HG02571 (cell line): ENCODE results near the gene MRM1.
"Not testable (repeated sequence)": the region's sequence is repeated elsewhere in the genome, so short reads cannot be mapped to it uniquely, and the experiment has no call there.

Experiments
- ATAC-seq: cut with Tn5 transposase; IDR thresholded peaks from one replicate; pipeline ENCODE4 v1.9.1; 2021; ENCODE audit warnings: mild to moderate bottlenecking, moderate library complexity; ENCODE audit not compliant: unreplicated experiment

MRM1 gene

DNA sequence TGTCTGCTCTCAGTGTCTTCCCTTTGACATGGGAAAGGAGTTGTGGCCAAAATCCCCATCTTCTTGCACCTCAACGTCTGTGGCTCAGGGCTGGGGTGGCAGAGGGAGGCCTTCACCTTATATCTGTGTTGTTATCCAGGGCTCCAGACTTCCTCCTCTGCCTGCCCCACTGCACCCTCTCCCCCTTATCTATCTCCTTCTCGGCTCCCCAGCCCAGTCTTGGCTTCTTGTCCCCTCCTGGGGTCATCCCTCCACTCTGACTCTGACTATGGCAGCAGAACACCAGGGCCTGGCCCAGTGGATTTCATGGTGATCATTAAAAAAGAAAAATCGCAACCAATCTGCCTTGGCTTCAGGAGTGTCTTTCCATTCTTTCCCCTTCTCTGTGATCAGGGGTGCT, 918 bp upstream of the MRM1 start:
- ATAC-seq, result no peak

DNA sequence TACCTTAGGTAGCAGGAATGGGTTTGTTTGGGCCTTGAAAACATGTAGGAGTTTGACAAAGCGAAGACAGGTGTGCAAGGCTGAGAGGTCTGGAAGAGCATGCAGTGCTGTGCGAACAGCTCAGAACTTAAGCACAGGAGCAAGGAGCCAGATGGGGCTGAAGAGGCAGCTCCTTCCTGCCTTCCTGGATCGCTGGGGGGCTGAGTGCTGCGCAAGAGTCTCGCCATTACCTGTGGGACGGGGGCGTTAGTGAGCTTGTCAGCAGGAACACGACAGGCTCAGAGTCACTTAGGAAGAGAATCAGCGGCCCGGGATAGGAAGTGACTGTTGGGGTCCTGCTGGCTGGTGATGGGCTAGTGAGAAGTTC, 464 bp upstream of the MRM1 start:
- ATAC-seq, result peak; percentile 6

DNA sequence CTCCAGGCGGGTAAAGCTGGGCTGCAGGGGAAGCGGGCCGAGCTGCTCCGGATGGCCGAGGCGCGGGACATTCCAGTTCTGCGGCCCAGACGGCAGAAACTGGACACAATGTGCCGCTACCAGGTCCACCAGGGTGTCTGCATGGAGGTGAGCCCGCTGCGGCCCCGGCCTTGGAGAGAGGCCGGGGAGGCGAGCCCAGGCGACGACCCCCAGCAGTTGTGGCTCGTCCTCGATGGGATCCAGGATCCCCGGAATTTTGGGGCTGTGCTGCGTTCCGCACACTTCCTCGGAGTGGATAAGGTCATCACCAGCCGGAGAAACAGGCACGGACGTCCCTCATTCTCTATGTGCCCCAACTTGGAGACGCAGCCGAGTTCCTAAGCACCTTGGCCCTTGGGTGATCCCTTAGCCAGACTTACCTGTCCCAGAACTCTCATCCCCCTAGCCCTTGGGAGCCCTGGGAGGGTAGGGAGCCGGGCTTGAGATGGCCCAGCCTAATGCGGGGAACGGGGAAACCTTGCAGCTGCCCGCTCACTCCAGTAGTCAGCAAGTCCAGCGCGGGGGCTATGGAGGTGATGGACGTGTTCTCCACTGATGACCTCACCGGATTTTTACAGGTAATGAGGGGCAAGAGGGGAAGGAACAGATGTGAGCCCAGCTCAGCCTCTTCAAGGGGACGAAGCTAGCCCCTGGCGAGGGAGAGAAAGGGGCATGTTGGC, 806 bp downstream of the MRM1 start:
- peak; percentile 6 for ATAC-seq

DNA sequence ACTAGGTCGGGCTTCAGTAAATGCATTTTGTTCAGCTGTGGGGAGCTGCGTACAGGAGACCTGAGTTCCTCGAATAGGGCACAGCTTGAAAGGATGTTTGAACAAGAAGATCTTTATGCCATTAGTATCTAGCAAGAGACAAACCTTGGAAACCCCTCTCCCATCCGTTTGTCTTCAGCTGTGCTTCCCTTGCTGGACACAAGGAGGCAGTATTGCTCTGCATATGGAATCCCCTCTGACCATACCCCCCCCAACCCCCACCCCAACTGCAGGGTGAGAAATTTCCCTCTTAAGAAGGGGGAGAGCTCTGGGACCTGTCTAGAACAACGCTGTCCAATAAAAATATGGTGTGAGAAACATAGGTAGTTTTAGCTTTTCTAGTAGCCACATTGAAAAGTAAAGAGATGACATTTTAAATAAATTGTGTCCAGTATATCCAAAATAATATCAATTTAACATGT, 1.6 kb downstream of the MRM1 start:
- ATAC-seq, result no peak

DNA sequence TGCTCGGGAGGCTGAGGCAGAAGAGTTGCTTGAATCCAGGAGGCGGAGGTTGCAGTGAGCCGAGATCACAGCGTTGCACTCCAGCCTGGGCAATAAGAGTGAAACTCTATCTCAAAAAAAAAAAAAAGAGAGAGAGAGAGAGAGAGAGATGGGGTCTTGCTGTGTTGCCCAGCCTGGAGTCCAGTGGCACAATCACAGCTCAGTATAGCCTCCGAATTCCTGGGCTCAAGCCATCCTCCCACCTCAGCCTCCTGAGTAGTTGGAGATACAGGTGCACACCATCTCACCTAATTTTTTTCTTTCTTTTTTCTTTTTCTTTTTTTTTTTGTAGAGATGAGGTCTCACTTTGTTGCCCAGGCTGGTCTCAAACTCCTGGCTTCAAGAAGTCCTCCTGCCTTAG, 3.6 kb downstream of the MRM1 start:
- not testable (repeated sequence) for ATAC-seq

DNA sequence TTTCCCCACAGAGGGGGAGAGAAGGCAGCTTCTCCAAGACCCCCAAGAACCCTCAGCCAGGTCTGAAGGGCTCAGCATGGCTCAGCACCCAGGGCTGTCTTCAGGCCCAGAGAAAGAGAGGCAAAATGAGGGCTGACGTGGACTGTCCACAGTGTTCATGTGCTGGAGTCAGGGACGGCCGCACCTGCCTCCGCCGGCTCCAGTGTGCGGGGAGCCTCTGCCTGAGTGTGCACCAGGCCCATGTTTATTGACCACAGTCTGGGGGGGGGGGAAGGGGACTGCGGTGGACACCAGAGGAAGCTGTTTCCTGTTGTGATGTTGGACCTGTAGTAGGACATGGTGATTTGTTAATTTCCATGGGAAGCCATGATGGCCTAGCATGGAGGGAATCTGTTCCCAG, 6.9 kb downstream of the MRM1 start:
- ATAC-seq, result no peak

DNA sequence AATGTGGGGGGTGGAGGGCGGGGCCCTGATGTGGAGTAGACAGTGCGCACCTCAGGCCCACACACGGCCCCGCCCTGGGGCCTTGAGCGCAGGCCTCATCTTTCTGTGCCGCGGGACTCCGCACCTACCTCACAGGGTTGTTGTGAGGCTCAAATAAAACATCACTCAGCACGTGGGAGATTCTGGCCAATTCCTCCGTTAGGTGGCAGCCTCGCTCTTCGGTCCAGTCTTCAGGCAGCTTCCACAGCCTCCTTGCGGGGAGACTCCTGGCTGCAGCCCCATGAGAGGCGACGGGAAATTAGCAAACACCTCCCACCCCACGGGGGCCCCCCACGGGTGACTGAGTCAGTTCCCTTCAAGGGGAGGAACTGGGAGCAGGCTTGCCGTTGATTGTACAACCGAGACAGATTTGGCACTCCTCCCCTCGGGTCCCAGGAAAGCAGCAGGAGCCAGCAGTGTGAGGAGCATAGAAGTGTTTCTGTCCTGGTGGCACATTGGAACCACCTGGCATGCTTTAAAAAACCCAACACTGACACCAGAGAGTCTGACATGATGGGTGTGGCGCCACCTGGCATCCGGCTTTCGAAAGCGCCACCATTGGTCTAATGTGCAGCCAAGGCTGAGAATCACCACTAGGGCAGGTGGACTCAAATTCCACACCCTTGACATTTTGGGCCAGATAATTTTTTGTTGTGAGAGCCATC, 7.6 kb downstream of the MRM1 start:
- no peak for ATAC-seq

DNA sequence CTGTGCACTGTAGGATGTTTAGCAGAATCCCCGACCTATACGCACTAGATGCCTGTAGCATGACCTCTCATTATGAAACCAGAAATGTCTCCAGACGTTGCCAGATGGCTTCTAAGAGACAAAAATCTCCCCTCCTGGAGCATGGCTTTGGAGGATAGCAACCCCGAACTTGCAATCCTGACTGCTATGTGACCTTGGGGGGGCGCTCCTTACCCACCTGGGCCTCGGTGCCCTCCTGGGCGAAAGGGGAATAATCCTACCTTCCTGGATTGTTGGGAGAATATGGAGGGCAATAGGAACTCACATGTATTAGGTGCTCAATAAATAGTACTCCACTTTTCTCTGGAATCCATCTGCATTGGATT, 8.1 kb downstream of the MRM1 start:
- ATAC-seq, result no peak

DNA sequence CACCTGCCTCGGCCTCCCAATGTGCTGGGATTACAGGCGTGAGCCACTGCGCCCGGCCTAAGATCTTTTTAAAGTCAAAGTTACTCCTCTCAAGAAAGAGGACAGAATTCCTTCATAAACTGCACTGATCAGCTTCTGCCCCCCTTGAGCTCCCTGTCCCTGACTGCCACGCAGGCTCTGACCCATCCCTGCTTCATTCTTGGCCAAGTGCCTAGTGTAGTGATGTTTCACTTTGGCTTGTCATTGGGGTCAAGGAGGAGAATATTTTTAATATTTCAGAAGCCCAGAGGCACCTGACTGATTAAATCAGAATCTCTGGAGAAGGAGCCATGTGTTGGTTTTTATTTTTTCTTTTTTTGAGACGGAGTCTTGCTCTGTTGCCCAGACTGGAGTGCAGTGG, 9.1 kb downstream of the MRM1 start:
- no peak for ATAC-seq

DNA sequence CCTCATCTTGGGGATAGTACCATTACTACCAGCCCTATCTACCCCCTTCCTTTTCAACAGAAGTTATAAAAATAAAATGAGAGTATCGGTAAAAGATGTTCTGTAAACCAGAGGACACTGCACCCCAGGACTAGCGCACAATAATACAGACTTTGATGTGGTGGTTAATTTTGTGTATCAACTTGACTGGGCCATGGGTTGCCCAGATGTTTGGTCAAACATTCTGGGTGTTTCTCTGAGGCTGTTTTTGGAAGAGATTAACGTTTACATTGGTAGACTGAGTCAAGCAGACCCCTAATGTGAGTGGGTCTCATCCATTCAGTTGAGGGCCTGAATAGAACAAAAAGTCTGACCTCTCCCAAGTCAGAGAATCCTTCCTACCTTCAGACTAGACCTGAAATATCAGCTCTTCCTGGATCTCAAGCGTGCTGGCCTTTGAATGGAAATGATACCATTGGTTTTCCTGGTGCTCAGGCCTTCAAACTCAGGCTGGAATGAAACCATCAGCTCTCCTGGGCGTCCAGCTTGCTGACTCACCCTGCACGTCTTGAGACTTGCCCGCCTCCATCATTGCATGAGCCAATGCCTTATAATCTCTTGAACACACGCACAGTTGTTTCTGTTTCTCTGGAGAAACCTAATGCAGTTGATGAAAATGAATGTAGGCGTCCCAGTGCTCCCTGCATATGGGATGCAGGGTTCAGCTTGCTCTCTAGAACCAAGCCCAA, 10.1 kb downstream of the MRM1 start:
- no peak for ATAC-seq

DNA sequence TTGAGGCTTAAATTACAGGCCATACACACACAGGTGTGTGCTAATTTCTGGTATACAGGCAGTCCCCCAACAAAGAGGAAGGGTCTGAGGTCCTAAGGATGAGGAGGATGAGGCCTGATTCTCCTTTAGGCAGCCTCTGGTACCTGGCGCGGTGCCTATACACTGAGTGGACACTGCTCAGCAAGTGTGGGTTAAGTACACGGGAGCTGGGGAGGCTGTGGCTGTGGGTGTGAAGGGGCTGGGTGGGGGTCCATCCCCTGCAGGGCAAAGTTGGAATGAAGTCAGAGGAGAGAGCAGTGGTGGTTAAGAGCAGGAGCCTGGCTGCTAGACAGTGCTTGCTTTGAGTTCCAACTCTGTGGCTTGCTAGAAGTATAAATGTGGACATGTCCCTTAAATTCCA, 10.9 kb downstream of the MRM1 start:
- no peak for ATAC-seq

DNA sequence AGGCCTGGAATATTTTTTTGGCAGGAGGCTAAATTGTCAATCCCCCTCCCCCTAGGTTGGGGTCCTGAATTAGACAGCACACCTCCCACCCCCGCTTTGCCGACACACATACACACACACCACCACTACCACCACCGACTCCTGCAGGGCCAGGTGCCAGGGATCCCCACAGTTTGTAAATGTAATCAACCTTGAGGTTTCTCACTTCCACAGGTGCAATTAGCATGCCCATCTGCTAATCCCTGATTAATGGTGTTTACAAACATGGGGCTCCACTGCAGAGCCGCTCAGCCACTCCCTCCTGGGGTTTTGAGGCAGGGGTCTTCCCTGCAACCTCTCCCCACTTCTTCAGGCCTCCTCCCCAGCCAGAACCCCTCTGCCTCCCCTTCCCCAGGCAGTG, 11.8 kb downstream of the MRM1 start:
- ATAC-seq, result no peak

DNA sequence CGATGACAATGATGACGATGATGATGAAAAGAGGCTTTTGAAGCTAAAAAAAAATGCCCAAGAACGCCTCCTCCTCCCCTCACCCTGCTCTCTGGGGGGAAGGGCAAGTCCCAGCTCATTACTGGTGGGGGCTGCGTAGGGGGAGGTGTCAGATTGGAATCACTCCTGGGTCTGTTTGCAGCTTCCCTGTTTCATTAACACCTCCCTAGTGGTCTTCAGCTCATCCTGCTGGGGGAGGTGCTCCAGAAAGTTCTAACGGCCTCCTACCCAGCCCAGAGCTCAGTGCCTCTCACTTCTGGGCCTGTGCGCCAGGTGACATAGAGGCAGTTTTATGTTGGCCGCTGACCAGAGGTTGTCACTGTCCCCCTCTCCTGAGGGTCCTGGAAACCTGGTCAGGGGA, 12.7 kb downstream of the MRM1 start:
- ATAC-seq, result no peak

DNA sequence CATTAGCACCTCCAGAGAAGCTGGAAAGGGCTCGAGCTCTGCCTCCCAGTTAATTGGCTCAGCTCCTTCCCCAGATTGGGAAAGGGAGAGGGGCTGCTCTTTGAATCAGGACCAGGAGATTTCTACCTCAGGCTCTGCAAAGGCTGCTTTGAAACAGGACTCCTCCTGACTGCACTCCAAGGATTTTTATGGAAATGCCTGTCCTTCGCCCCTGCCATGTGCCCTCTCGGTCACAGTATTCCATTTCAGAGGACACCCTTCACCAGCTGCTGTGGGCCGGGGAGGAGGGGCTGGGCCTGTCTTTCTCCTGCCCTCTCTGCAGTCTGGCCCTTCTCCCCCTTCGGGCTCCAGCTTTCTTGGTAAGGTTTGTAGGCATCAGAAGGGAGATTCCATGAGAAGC, 13.6 kb downstream of the MRM1 start:
- ATAC-seq, result no peak

DNA sequence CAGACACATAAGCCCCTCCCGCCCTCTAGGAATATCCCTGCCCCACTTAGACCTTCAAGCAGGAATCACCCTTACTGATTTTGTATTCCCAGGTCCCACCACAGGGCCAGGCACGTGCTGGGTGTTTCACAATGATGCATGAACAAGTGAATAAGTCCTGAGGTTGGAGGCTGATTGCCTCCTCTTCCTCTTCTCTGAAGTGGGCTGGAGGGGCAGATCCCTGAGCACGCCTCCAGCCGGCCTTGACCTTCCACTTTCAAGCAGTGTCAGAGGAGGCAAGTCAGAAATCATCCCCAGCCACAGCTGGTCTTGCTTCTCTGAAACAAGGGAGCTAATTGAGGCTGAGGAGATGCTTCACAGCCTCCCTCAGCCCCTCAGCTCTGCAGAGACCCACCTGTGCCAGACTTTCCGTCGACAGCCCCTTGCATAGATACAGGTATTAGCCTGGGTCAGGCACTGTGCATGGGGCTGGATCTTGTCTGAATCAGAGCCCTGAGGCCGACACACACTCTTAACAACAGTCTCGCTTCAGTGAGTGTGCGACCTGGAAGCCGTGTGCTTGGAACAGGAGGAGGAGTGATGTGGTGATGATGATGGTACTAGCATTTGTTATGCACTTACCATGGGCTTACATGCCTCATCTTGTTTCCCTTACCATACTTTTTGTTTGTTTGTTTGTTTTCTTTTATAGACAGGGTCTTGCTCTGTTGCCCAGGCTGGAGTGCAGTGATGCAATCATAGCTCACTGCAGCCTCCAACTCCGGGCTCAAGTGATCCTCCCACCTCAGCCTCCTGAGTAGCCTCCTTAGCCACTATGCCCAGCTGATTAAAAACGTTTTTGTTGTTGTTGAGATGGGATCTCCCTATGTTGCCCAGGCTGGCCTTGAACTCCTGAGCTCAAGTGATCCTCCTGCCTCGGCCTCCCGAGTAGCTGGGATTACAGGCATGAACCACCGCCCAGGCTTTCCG, 15.0 kb downstream of the MRM1 start:
- ATAC-seq, result no peak

DNA sequence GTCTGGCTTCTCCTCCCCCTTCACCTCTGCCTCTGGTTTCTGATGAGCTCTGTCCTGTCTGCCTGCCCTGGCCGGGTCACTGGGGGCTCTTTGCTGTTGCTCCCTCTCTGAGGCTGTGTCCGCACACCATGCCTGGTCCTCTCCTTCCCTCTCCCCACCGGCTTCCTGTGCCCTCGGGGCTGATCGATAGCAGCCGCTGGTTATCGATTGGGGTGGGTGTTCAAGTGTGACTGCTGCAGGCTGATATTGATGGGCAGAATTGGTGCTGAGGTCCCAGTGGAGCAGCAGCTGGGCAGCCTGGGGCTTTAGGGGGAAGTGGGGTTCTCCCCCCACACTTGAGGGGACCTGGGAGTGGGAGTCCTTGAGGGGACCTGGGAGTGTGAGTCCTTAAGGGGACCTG, 16.4 kb downstream of the MRM1 start:
- ATAC-seq, result no peak

DNA sequence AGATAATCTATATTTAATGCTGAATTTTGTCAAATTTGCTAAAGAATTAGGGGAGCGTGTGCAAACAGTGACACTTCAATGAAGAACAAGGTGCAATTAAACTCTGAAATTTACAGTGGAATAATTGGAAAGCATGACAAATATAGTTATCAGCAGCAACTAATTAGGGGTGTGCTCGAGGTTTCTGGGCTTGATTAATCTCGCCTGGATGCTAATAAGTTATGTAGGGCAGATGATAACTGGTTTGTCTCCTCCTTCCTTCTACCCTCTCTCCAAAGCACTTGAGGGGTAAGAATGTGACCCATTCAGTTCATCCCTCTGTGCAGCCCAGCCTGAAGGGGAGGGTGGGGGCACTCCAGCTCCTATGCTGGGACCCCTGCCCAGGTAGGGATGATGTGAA, 21.9 kb downstream of the MRM1 start:
- no peak for ATAC-seq

DNA sequence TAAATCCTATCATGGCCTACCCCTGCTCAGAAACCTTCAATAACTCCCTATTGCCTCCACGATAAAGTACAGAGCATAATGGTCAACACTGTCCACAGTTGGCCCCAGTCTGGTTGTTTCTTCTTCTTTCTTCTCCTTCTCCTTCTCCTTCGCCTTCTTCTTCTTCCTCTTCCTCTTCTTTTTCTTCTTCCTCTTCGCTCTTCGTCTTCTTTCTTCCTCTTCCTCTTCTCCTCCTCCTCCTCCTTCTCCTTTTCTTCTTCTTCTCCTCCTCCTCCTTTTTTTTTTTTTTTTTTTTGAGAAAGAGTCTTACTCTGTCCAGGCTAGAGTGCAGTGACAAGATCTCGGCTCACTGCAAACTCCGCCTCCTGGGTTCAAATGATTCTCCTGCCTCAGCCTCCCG, 23.8 kb downstream of the MRM1 start:
- ATAC-seq, result no peak

DNA sequence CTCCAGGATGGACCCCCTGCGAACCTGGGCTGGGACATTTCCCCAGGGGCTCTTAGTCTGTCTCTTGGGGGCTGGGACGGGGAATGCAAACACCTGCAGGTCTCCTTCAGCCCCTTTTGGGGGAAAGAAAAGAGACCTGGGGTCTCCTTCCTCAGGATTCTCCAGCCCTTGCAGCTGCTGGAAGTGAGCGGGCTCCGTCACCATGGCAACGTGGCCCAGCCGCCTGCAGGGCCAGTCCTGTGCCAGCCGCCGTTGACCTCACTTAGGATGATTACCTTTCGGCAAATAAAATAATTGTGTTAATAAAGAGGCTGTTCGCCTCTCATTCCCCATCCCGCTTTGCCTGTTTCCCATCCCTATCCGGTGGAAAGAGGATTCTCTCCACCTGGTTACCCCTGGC, 25.7 kb downstream of the MRM1 start:
- no peak for ATAC-seq

DNA sequence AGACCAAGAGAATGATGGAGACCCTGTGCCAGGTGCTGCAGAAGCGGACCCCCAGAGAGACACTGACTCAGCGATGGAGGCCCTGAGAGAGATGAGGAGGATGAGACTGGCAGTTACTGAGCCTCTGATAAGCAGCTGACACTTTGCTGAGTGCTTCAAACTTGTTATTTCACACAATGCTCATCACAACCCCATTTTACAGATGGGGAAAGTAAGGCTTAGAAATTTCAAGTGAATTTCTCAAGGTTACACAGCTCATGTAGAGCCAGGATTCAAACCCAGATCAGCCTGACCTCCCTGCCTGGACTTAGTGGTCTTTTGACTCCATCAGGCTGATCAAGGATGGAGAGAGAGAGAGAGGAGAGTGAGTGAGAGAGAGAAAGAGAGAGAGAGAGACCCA, 27.2 kb downstream of the MRM1 start:
- no peak for ATAC-seq

DNA sequence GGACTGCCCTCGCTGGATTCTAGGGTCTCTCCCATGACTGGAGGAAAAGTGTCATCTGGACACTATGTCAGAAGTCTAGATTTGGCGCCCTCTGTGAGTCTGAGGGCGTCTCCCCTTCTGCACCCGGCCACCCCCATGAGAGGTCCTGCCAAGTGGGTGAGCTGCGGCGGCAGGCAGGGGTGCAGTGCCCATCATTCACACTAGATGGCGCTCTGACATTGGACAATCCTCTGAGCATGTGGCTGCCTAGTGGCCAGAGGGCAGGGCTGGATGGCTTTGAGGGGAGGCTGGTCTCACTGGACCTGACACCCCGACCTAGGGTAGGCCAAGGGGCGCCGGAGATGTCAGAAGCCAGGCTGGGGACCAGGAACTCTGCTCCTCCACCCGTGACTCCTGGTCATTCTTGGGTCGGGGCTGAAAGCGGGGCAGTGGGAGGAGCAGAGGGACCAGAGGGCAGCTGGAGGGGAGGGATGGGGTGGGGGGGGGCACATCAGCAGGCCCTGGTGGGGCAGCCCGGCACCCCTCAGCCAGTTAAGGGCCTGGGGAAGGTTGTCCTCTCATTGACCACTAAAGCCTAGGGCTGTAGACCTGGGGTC, 28.0 kb downstream of the MRM1 start:
- ATAC-seq, result no peak
